Fibroblast of lung (primary cell): ENCODE measurements around the gene MDM1. TPM values are rescaled to one million over a fixed set of nuclear protein-coding genes. Genes with fewer than 3 reads are reported as not detected.

Experiments used
- DNase-seq, 2 donors: peaks; one replicate each; pipeline versions ENCODE4 v3.0.0 to v3.0.0-alpha.2; 2010; ENCODE audit warnings: low read depth in 2 of 2
- H2AFZ ChIP-seq: 2 replicates; pipeline ENCODE4 v1.5.1; 2012; ENCODE audit warnings: low read length, control low read depth, inconsistent platforms
- H3K27ac ChIP-seq: 2 replicates; pipeline ENCODE4 v1.5.1; 2011; ENCODE audit warnings: low read length, control low read depth; ENCODE audit not compliant: insufficient read depth
- H3K27me3 ChIP-seq: 2 replicates; pipeline ENCODE4 v1.5.1; 2011; ENCODE audit warnings: mild to moderate bottlenecking, low read length; ENCODE audit not compliant: control insufficient read depth, insufficient read depth
- H3K36me3 ChIP-seq: 2 replicates; pipeline ENCODE4 v1.5.1; 2011; ENCODE audit warnings: low read length; ENCODE audit not compliant: control insufficient read depth, insufficient read depth
- H3K4me1 ChIP-seq: 2 replicates; pipeline ENCODE4 v1.5.1; 2011; ENCODE audit warnings: low read length; ENCODE audit not compliant: control insufficient read depth, insufficient read depth; ENCODE audit errors: extremely low read depth
- H3K4me2 ChIP-seq: 2 replicates; pipeline ENCODE4 v1.5.1; 2011; ENCODE audit warnings: low read length, control low read depth; ENCODE audit not compliant: insufficient read depth; ENCODE audit errors: extremely low read depth
- H3K4me3 ChIP-seq, 4 experiments: fragments of 200-600 bp in 1 of 4; sonication (generic) in 1 of 4; replicated peaks in 1 of 4; 2 replicates each; pipeline ENCODE4 v1.5.1; 2011 to 2016; ENCODE audit warnings: low read length in 4 of 4, low read depth in 3 of 4, mild to moderate bottlenecking in 3 of 4, control low read depth in 2 of 4, inconsistent platforms in 1 of 4, mixed read lengths in 1 of 4; ENCODE audit not compliant: insufficient read depth in 1 of 4; ENCODE audit errors: control extremely low read depth in 1 of 4
- H3K79me2 ChIP-seq: 2 replicates; pipeline ENCODE4 v1.5.1; 2012; ENCODE audit warnings: mild to moderate bottlenecking, low read length, inconsistent platforms; ENCODE audit not compliant: control insufficient read depth, insufficient read depth
- H3K9ac ChIP-seq: 2 replicates; pipeline ENCODE4 v1.5.1; 2011; ENCODE audit warnings: mild to moderate bottlenecking, low read length, control low read depth; ENCODE audit not compliant: insufficient read depth
- H3K9me3 ChIP-seq: 2 replicates; pipeline ENCODE4 v1.5.1; 2012; ENCODE audit warnings: low read depth, low read length; ENCODE audit not compliant: control insufficient read depth, insufficient read depth
- H4K20me1 ChIP-seq: 2 replicates; pipeline ENCODE4 v1.5.1; 2011; ENCODE audit warnings: low read length; ENCODE audit not compliant: control insufficient read depth, insufficient read depth; ENCODE audit errors: extremely low read depth
- EZH2 ChIP-seq: IDR thresholded peaks from 2 replicates; pipeline ENCODE4 v1.5.1; 2012; ENCODE audit warnings: low read length, control low read depth, mild to moderate bottlenecking; ENCODE audit errors: missing control alignments
- polyA plus RNA-seq, 2 donors: library from polyadenylated mRNA; depleted of rRNA in 1 of 2; stranded (reverse) in 1 of 2; unstranded in 1 of 2; fragments of >200 nt; gene quantifications; 2 replicates each; pipeline ENCODE4 v1.2.1, GENCODE V29; 2011 to 2012; ENCODE audit warnings: missing spikeins in 1 of 2
- total RNA-seq: library from RNA; depleted of rRNA; stranded (reverse); fragments of >200 nt; gene quantifications from 2 replicates; pipeline ENCODE4 v1.2.1, GENCODE V29; 2014
- TF ChIP-seq, protein P1 (sequence below), 2 donors: IDR thresholded peaks in 1 of 2; conservative IDR thresholded peaks in 1 of 2; 1 replicate in 1 of 2; 2 replicates in 1 of 2; pipeline ENCODE4 v1.5.1; 2011 to 2012; ENCODE audit warnings: low read length in 2 of 2, control low read depth in 1 of 2, inconsistent platforms in 1 of 2, low read depth in 1 of 2, mild to moderate bottlenecking in 1 of 2

MDM1 gene
- total and polyA plus RNA-seq, 2 donors (not counting 1 experiment from before 2014, with no cell fraction given) = 7.4 to 12.4 TPM

DNA sequence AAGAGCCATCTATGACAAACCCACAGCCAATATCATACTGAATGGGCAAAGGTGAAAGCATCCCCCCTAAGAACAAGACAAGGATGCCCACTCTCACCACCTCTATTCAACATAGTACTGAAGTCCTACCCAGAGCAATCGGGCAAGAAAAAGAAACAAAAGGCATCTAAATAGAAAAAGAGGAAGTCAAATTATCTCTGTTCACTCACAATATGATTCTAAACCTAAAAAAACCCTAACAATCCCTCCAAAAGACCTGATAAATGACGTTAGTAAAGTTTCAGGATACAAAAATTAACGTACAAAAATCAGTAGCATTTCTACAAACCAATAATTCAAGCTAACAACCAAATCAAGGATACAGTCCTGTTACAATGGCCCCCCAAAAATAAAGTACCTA lies 26.9 kb downstream of the MDM1 start:
- no peak for DNase-seq
- Histone ChIP-seq H3K36me3 (no peaks in the 10 kb centered on the region), H4K20me1 (no peaks in the 10 kb centered on the region), H3K9ac (no peak overlapping the region), H3K27ac (no peak overlapping the region), H3K4me2 (no peak overlapping the region), H2AFZ (no peak overlapping the region), H3K4me1 (peaks cover 7% of the 10 kb centered on the region), H3K4me3 (no peak overlapping the region), H3K79me2 (no peaks in the 10 kb centered on the region), H3K9me3 (no peaks in the 10 kb centered on the region), H3K27me3 (no peaks in the 10 kb centered on the region)
- TF ChIP-seq, protein P1, sequence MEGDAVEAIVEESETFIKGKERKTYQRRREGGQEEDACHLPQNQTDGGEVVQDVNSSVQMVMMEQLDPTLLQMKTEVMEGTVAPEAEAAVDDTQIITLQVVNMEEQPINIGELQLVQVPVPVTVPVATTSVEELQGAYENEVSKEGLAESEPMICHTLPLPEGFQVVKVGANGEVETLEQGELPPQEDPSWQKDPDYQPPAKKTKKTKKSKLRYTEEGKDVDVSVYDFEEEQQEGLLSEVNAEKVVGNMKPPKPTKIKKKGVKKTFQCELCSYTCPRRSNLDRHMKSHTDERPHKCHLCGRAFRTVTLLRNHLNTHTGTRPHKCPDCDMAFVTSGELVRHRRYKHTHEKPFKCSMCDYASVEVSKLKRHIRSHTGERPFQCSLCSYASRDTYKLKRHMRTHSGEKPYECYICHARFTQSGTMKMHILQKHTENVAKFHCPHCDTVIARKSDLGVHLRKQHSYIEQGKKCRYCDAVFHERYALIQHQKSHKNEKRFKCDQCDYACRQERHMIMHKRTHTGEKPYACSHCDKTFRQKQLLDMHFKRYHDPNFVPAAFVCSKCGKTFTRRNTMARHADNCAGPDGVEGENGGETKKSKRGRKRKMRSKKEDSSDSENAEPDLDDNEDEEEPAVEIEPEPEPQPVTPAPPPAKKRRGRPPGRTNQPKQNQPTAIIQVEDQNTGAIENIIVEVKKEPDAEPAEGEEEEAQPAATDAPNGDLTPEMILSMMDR (conservative IDR thresholded peaks at IDR 0.05 in 1 of 2, IDR thresholded peaks at IDR 0.05 in 1 of 2; ENCODE audit: low read depth in 1 of 2, low read length in 2 of 2) = no peak
- no peak for TF ChIP-seq EZH2

DNA sequence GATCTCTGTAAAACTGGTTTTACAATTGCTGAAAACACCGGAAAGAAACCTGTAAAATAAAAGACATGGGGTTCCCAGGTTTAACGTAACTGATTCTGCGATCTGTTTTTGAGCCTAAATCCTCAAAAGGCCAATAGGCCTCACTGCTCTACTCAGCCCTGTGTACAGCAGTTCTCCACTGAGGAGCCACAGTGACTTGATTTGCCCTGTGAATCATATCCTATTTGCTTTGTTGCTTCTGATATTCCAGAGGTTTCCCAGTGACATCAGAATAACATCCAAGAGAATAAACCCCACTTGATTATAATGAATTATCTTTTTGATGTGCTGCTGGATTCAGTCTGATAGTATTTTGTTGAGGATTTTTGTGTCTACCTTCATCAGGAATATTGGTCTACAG lies 27.5 kb downstream of the MDM1 start:
- TF ChIP-seq, protein P1 (conservative IDR thresholded peaks at IDR 0.05 in 1 of 2, IDR thresholded peaks at IDR 0.05 in 1 of 2; ENCODE audit: low read depth in 1 of 2, low read length in 2 of 2) = no peak
- no peak for TF ChIP-seq EZH2
- H3K4me3 ChIP-seq = no peak overlapping the region
- no peaks in the 10 kb centered on the region for H3K36me3 ChIP-seq
- H3K79me2 ChIP-seq = no peaks in the 10 kb centered on the region
- no peaks in the 10 kb centered on the region for H3K27me3 ChIP-seq
- no peaks in the 10 kb centered on the region for H3K9me3 ChIP-seq
- no peaks in the 10 kb centered on the region for H4K20me1 ChIP-seq
- H3K27ac ChIP-seq = no peak overlapping the region
- no peak overlapping the region for H3K4me2 ChIP-seq
- H2AFZ ChIP-seq = no peak overlapping the region
- peaks cover 3% of the 10 kb centered on the region for H3K4me1 ChIP-seq
- H3K9ac ChIP-seq = no peak overlapping the region
- peak in 1 of 2 donors; percentile 21 for DNase-seq

DNA sequence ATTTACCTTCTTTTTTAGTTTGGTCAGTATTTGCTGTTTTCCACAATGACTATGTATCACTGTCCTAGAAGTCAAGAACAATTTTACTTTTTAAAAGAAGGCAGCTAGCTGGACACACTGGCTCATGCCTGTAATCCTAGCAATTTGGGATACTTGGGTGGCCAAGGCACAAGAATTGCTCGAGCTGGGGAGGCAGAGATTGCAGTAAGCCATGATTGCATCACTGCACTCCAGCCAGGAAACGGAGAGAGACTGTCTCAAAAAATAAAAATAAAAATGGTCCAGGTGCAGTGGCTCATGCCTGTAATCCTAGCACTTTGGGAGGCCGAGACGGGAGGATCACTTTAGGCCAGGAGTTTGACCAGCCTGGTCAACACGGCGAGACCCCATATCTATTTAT lies 28.3 kb downstream of the MDM1 start:
- Histone ChIP-seq H3K27ac (no peak overlapping the region), H3K9ac (no peak overlapping the region), H3K4me1 (peaks cover 2% of the 10 kb centered on the region), H3K79me2 (no peaks in the 10 kb centered on the region), H3K9me3 (no peaks in the 10 kb centered on the region), H4K20me1 (no peaks in the 10 kb centered on the region), H3K4me3 (no peak overlapping the region), H3K36me3 (no peaks in the 10 kb centered on the region), H3K27me3 (no peaks in the 10 kb centered on the region), H3K4me2 (no peak overlapping the region), H2AFZ (no peak overlapping the region)
- TF ChIP-seq, protein P1 (conservative IDR thresholded peaks at IDR 0.05 in 1 of 2, IDR thresholded peaks at IDR 0.05 in 1 of 2; ENCODE audit: low read depth in 1 of 2, low read length in 2 of 2) = no peak
- no peak for TF ChIP-seq EZH2
- peak in 1 of 2 donors; percentile 63 for DNase-seq
